HG03159 (cell line): ENCODE data around the gene IDH2.
"Not testable (repeated sequence)": the region's sequence is repeated elsewhere in the genome, so short reads cannot be mapped to it uniquely, and the experiment has no call there.

Source experiments
- ATAC-seq: cut with Tn5 transposase; IDR thresholded peaks from one replicate; pipeline ENCODE4 v1.9.1; 2021; ENCODE audit warnings: mild to moderate bottlenecking, moderate library complexity; ENCODE audit not compliant: unreplicated experiment

The IDH2 gene

DNA sequence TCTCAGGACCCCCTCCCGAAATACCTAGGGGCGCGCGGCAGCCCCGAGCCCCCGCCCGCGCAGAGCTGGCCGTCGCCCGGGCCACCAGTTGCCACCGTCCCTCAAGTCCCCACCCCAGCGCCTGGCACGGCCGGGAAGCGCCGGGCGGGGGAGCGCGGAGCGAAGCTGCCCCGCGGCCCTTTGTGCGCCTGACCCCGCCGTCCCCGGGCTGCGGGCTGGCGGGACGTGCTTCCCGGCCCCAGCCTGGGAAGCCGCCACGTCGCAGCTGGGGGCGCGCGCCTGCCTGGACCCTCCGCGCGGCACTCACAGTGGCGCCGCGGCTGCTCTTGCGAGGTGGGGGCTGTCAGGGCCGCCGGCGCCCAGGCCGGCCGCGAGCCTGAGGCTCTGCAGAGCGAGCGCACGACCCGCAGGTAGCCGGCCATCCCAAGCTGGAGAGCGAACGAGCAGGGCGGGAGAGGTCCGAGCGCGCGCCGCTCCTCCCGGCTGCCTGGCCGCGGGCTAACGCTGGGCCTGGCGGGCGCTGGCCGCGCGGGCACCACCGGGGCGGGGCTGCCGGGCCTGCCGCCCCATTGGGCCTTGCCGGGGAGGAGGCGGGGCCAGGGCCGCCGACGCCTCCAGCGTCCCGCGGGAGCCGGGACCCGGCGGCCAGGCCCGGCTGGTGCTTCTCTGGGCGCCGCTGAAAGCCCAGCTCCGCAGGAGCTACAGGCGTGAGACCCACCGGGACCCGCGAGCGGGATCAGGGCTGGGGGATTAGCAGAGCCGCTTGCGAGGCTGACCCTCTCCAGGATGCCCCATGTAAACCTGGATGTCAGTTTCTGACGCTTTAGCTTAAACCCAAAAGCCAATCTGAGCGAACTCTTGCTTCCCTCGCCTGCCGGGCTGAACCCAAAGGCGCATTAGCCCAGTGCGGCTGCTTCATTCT, at the start of gene IDH2:
IDH2 (minus strand) TSS at position 500 of the 922 bp plus-strand sequence; CDS start at position 422, 78 bp downstream.
- peak; percentile 62 for ATAC-seq

GRCh38 chr15:90150551-90150950, 48.3 kb upstream of the IDH2 start:
- ATAC-seq: not testable (repeated sequence)

GRCh38 chr15:90149609-90150340, 47.5 kb upstream of the IDH2 start:
- ATAC-seq: no peak

- not testable (repeated sequence) for ATAC-seq
These were observed 44.0 kb upstream of the IDH2 start for GRCh38 chr15:90146198-90146761.

DNA sequence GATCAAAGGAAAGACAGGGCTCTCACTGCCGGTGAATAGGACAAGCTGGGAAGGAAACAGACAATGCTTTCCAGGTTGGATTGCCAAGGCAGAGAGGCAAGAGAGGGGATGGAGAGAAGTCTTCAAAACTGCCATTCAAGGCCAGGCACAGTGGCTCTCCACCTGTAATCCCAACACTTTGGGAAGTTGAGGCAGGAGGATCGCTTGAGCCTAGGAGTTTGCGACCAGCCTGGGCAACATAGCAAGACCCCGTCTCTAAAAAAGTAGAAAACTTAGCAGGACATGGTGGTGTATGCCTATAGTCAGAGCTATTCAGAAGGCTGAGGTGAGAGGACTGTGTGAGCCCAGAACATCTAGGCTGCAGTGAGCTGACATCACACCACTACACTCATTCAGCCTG, 43.5 kb upstream of the IDH2 start:
- no peak for ATAC-seq

- no peak for ATAC-seq
These were observed 43.0 kb upstream of the IDH2 start for GRCh38 chr15:90145259-90145658.

GRCh38 chr15:90143166-90143655, 40.9 kb upstream of the IDH2 start:
- ATAC-seq: no peak

DNA sequence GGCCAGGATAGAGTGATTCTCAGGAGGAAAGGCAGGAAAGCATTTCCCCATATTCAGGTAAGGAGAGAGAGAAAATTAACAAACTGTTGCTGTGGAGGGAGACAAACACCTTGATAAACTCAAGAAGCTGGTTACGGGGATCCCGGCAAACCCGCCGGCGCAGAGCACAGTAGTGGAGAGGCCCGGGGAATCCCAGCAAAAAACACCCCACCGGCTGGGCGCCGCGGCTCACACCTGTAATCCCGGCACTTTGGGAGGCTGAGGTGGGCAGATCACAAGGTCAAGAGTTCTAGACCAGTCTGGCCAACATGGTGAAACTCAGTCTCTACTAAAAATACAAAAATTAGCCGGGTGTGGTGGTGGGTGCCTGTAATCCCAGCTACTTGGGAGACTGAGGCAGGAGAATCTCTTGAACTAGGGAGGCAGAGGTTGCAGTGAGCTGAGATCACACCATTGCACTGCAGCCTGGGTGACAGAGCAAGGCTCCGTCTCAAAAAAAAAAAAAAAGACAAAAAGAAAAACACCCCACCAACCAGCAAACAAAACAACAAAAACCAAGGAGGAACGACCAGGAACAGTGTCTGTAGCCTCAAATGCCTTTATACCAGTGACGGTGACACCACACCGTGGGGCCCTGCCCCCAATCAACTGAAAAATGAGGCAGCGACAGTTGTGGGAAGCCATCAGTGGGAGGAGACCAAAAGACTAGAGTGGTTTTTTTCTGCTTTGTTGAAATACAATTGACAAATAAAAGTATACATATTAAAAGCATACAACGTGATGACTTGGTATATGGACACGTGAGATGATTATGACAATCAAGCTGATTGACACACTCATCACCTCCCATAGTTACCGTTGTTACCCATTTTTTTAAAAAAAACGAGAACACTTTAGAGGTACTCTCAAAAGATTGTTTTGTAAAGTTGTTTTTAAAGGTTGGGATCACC, 40.2 kb upstream of the IDH2 start:
- no peak for ATAC-seq

GRCh38 chr15:90141646-90142045, 39.4 kb upstream of the IDH2 start:
- no peak for ATAC-seq

GRCh38 chr15:90139549-90139948, 37.3 kb upstream of the IDH2 start:
- ATAC-seq: not testable (repeated sequence)

- ATAC-seq: no peak
These were observed 36.0 kb upstream of the IDH2 start for GRCh38 chr15:90138071-90138833.

DNA sequence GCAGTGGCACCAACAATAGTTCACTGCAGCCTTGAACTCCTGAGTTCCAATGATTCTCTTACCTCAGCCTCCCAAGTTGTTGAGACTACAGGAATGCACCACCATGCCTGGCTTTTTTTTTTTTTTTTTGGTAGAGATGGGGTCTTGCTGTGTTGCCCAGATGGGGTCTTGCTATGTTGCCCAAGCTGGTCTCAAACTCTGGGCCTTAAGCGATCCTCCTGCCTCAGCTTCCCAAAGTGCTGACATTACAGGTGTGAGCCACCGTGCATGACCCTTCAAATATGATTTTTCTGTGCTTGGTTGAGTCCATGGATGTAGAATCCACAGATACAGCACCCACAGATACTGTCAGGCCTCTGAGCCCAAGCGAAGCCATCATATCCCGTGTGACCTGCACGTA, 30.2 kb upstream of the IDH2 start:
- ATAC-seq: no peak

DNA sequence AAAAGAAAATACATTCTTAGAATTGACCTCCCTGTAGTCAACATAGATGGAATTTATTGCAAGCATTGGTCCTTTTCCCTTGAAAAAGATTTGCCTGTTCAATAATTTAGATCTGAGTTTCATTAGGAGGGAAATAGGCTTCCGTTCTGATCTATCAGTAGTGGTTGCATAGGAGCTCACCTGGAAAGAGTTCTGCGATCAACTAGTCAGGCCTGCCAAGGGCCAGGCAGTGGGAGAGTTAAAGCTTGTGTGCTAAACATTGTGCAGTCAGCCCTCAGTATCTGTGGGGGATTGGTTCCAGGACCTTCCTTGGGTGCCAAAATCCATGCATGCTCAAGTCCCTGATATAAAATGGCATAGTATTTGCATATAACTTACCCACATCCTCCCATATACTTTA, 29.6 kb upstream of the IDH2 start:
- ATAC-seq: no peak

GRCh38 chr15:90130291-90130690, 28.0 kb upstream of the IDH2 start:
- ATAC-seq: no peak

DNA sequence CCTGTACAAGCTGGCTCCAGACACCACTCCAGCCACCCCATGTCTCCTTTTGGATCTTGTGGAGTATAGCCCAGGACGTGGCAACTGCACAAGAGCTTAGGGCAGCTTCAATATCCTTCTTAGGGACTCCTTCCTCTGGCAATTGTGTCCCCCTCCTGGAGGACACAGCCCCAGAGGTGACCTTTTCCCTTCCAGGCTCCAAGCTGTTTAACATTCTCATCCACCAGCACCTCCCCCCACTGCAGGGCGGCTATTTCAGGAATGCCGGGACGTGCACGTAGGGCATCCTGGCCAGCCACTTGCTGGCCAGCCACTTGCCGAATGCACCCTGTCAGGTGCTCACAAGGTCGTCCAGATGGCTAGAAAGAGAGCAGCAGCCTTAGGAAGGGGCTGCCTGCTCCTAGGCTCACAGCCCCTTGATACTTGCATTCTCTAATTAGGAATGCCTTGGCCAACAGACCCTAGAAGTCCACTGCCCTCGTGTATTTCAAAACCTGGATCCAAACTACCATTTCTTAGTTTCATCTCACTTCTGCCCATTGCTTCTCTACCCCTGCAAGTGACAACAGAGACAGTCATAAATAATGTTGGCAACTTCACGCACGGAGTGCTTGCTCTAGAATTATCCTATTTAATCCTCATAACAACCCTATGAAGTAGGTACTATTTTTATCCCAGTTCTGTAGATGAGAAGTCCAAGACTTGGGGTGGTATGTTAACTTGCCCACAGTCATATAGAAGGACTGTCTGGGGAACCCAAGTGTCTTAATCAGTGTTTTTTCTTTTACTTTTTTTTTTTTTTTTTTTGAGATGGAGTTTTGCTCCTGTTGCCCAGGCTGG, 24.5 kb upstream of the IDH2 start:
- ATAC-seq: no peak

DNA sequence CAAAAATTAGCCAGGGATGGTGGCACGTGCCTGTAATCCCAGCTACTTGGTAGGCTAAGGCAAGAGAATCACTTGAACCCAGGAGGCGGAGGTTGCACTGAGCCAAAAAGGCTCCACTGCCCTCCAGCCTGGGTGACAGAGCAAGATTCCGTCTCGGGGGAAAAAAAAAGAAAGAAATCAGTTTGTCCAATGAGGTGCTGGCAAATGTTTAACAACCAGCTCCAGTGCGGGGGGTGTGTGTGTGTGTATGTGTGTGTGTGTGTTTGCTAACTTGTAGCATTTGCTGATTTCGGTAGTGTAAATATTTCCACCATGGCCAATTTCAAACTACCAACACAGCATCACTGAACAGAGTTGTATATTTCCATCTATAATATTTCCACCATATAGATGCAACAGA, 23.8 kb upstream of the IDH2 start:
- no peak for ATAC-seq

DNA sequence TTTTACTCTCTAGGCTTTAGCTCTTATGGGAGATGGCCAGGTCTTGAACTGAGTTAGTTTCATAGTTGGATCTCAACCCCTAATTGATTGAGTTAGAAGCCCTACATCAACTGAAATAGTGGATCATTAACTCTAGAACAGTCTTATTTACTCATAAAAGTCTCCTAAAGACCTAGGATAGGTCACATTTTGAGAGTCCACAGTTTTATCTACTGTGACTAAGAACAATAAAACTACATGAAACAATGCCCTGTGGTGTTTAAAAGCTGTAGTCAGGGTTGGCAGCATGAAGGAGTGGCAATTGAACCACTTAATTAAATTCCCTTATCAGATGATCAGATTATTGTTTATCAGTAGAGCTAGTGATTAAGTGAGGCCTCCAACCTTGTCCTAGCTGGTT, 22.2 kb upstream of the IDH2 start:
- no peak for ATAC-seq

- no peak for ATAC-seq
These were observed 18.8 kb upstream of the IDH2 start for GRCh38 chr15:90121086-90121485.

GRCh38 chr15:90119367-90119766, 17.1 kb upstream of the IDH2 start:
- no peak for ATAC-seq
